GM19452 (cell line): ENCODE results near the gene NEURL2.
"Not testable (repeated sequence)": the region's sequence is repeated elsewhere in the genome, so short reads cannot be mapped to it uniquely, and the experiment has no call there.

Source experiments
- ATAC-seq: cut with Tn5 transposase; IDR thresholded peaks from one replicate; pipeline ENCODE4 v1.9.1; 2021; ENCODE audit not compliant: unreplicated experiment

Gene NEURL2

DNA sequence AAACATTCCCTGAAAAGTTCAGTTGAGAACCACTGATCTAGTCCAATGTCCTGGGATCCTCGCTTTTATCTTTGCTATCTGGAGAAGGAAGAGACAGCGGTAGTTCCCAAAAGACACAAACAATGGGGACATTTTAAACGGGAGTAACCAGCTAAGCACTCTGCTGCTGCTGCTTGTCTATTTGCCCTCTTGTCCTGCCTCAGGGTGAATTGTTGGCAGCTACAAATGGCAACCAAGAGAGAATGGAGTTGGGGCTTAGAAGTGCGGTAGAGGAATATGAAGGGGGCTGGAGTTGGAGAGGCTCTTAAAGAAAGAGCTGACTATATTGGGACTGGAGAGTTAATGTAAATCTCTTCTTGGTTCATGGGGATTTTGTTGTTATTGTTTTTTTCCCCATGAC lies 16.4 kb downstream of the NEURL2 start:
- no peak for ATAC-seq

- ATAC-seq: not testable (repeated sequence)
These were observed 16.9 kb downstream of the NEURL2 start for GRCh38 chr20:45874104-45874481.

DNA sequence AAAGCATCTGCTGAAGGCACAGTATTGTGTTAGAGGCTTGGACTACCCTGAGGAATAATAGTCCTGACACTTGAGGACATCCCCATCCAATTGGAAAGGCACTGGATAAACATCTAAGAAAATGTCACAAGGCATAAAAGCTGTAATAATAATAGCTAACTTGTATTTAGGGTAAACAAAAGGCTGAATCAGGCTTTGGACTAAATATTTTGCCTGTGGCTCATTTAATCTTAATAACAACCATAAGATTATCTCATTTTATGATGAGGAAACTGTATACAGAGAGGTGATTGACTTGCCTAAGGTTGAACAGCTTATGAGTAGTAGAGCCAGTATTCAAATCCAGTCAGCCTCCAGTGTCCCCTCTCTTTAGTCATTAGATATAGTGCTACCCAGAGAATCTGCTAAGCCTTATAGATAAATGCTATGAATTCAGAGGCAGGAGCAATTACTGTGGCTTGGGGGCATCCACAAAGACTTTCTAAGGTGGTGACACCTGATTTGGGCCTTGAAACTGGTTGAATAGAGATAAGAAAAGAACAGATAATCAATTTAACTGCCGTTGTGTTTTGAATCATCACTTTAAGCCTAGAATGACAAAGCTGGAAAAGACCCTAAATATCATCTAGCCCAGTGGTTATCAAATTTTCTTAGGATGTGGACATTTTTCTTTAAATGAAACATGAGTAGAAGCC lies 17.5 kb downstream of the NEURL2 start:
- ATAC-seq: no peak

GRCh38 chr20:45872626-45873025 lies 18.4 kb downstream of the NEURL2 start:
- ATAC-seq: no peak

- no peak for ATAC-seq
These were observed 23.2 kb downstream of the NEURL2 start for GRCh38 chr20:45867819-45868176.

GRCh38 chr20:45867136-45867818 lies 23.7 kb downstream of the NEURL2 start:
- no peak for ATAC-seq

- ATAC-seq: no peak
These were observed 24.6 kb downstream of the NEURL2 start for GRCh38 chr20:45866454-45866853.

DNA sequence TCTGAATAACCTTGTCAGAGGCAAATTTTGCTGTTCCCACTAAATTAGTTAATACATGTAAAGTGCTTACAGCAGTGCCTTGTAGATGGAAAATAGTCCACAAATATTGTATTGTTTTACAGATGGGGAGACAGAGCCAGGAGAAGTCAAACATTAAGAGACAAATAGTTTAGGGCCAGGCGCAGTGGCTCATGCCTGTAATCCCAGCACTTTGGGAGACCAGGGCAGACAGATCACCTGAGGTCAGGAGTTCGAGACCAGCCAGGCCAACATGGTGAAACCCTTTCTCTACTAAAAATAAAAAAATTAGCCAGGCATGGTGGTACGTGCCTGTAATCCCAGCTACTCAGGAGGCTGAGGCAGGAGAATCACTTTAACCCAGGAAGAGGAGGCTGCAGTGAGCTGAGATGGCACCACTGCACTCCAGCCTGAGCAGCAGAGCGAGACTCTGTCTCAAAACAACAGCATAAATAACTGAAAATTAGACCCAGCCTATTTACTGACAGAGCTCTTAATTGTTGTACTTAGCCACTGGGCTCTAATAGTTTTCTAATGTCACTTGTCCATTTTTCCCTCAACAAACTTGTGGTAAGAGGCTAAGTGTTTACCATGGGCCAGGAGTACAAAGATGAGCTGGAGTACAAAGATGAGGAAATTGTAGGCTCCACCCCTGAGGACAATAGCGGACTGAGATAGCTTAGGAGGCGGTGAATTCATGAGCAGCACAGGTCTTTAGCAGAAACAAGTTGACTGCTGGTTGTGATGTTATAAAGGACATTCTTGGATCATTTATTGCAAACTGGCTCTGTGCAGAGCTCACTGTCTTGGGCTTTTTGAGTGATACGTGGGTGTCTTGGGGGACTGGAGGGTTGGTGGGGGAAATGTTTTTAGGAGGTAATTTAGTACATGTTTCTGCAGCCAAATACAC lies 27.2 kb downstream of the NEURL2 start:
- ATAC-seq: no peak

DNA sequence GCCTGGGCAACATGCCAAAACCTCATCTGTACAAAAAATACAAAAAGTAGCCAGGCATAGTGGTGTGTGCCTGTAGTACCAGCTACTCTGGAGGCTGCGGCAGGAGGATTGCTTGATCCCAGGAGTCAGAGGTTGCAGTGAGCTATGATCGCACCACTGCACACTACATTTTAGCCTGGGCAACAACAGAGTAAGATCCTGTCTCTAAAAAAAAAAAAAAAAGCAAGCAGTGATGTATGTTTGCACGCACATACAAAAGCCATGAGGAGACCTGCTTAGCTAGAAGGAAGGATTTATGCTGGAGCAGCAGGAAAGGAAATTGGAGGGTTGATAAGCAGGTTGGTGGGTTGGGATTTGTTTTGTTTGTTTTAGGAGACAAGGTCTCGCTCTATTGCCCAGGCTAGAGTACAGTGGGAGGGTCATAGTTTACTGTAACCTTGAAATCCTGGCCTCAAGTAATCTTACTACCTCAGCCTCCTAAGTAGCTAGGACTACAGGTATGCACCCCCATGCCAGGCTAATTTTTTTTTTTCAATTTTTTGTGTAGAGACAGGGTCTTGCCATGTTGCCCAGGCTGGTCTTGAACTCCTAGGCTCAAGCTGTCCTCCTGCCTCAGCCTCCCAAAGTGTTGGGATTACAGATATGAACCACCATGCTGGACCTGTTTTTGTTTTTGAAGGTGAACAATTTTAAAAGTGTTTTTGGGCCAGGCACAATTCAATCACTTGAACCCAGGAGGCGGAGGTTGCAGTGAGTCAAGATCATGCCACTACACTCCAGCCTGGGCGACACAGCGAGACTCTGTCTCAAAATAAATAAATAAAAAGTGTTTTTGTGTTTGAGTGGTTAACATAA lies 29.6 kb downstream of the NEURL2 start:
- ATAC-seq: no peak

DNA sequence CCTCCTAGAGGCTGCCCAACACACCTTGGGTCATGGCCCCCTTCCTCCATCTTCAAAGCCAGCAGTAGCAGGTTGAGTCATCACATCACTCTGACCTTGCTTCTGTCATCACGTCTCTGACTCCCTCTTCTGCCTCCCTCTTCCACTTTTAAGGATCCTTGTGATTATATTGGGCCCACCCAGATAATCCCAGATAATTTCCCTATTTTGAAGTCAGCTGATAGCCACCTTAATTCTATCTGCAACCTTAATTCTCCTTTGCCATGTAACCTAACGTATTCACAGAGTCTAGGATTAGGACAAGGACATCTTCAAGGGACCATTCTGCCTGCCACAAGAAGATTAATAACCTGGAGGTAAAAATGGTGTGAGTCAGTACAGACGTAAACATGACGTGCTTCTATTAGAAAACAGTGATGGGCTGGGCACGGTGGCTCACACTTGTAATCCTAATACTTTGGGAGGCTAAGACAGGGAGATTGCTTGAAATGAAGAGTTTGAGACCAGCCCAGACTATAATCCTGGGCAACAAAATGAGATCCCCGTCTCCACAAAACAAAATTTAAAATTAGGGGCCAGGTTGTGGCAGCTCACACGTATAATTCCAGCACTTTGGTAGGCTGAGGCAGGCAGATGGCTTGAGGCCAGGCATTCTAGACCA lies 30.3 kb downstream of the NEURL2 start:
- ATAC-seq: no peak

DNA sequence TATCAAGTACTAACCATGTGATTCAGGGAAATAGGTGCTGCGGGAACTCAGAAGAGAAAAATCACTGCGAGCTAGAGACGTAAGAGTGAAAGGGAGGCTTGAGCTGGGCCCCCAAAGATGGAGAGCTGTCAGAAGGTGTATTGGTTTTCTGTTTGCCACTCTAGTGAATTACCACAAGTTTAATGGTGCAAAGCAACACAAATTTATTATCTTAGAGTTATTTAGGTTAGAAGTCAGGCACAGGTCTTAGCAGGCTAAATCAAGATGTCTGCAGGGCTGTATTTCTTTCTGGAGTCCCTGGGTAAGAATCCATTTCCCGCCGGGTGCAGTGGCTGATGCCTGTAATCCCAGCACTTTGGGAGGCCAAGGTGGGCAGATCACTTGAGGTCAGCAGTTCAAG lies 31.1 kb downstream of the NEURL2 start:
- ATAC-seq: no peak

DNA sequence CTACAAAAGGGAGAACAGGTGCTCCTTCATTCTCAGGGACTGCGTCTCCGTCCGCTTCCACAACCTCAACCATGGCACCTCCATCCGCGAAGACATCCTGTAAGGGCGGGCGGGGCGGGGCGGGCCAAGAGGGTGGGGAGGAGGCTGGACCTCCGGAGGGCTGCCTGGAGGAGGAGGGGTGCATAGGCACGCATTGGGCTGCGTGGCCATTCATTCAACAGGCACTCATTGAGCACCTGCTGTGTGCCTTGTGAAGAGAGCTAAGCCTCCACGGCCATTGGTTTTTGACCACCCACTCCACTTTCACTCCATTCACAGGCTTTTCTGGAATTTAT lies 33.2 kb downstream of the NEURL2 start:
- ATAC-seq: peak; percentile 17

DNA sequence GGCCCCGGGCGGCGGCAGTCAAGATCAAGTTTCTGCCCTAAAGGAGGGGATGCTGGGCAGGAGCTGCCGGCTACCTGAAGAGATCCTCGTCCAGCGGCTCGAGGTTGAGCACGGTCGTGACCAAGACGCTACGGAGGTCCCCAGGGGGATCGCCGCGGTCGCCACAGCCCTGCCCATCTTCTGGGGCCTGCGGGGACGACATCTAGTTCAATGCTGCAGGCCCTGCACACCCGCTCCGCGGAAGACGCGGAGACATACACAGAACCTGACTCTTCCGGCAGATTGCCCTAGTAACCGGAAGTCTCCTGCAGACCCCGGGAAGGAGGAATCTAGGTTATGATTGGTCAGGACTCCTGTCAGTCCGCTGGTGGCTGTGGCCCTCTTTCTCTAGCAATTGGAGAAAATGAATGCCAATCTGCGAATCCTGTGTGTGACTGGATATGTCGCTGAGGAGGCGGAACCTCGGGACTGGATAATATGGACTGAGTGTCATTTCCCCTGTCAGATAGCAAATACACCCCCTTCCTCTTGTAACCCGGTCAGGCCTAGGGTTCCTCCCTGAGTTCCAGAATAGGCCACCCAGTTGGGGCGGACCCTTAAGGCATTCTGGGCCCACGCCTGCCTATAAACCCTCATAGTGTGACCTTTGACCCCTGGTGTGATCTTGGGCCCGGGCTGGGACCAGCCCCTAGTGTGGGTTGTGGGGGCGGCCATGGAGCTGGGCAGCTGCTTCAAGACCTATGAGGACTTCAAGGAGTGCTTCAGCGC lies 33.7 kb downstream of the NEURL2 start, which contains the start of the genes ACOT8 and ZSWIM3:
TSS of gene ACOT8 (minus strand) at position 279 of the 768 bp plus-strand sequence. CDS start at position 202, 77 bp downstream.
TSS of gene ZSWIM3 (plus strand) at position 501 of the 768 bp plus-strand sequence. CDS start at position 713, 212 bp downstream.
- ATAC-seq: peak; percentile 97

- ATAC-seq: no peak
These were observed 37.5 kb downstream of the NEURL2 start for GRCh38 chr20:45853484-45853883.

- no peak for ATAC-seq
These were observed 38.7 kb downstream of the NEURL2 start for GRCh38 chr20:45852326-45852725.

- ATAC-seq: no peak
These were observed 39.5 kb downstream of the NEURL2 start for GRCh38 chr20:45851501-45851900.

DNA sequence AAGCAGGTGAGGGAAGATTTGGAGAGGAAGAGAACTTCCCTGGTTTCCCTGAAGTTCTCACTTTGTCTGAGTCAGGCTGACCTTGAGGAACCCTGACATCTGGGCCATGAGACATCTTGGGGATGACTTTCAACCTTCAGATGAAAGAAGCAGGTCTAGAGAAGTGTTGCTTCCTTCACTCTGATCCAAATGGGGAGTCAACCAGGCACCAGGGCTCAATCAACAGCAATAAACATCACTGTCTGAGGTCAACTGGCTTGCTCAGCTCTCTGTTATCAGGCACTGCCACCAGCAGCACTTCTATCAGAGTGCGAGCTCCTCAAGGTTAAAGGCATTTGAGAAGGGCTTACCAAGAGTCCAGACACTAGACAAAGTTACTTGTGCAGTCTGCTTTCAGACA lies 40.1 kb downstream of the NEURL2 start:
- ATAC-seq: no peak

- no peak for ATAC-seq
These were observed 40.8 kb downstream of the NEURL2 start for GRCh38 chr20:45850238-45850637.

DNA sequence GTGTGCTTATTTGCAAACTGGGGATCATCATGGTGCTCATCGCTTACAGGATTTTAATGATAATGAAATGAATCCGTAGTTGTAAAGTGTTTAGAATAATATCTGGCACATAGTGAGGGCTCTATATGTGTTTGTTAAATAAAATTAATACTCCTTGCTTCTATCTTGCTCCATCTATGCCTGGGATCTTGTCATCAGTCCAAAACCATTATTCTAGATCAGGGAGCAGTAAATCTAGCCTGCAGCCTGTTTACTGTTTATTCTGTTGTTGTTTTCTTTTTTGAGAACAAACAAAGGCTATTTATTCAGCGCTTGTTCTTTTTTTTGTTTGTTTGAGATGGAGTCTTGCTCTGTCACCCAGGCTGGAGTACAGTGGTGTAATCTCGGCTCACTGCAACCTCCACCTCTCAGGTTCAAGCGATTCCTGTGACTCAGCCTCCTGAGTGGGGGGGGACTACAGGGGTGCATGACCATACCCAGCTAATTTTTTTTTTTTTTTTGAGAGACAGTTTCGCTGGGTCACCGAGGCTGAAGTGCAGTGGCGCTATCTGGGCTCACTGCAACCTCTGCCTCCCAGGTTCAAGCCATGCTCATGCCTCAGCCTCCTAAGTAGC lies 41.9 kb downstream of the NEURL2 start:
- ATAC-seq: no peak
